Hindlimb muscle (tissue), 1 donor: Measurements from ENCODE around the gene OR51F2. TPM values are rescaled to one million over a fixed set of nuclear protein-coding genes. Genes with fewer than 3 reads are reported as not detected.

Experiments
- polyA plus RNA-seq: library from polyadenylated mRNA; unstranded; fragments of 120-200 nt; gene quantifications from one replicate; pipeline ENCODE4 v1.2.1, GENCODE V29; 2013; ENCODE audit not compliant: insufficient read length

OR51F2 gene
- polyA plus RNA-seq, 1 donor, result not detected

Other genes with a start within 250 kb of the OR51F2 start
- gene OR52I2, start 239.6 kb upstream of the OR51F2 start, polyA plus RNA-seq, result not detected
- not detected for gene OR52I1, start 227.3 kb upstream of the OR51F2 start, polyA plus RNA-seq
- 8.6 TPM for gene TRIM68, start 213.1 kb upstream of the OR51F2 start, polyA plus RNA-seq
- gene OR51D1, start 183.8 kb upstream of the OR51F2 start, polyA plus RNA-seq, result not detected
- 1.7 TPM for gene OR51E1, start 177.3 kb upstream of the OR51F2 start, polyA plus RNA-seq
- 0.76 TPM for gene OR51E2, start 123.5 kb upstream of the OR51F2 start, polyA plus RNA-seq
- not detected for gene MMP26, start 116.5 kb upstream of the OR51F2 start, polyA plus RNA-seq
- not detected for gene OR51F1, start 51.4 kb upstream of the OR51F2 start, polyA plus RNA-seq
- gene OR52R1, start 16.9 kb upstream of the OR51F2 start, polyA plus RNA-seq, result not detected
- not detected for gene OR51S1, start 27.9 kb downstream of the OR51F2 start, polyA plus RNA-seq
- gene OR51T1, start 60.6 kb downstream of the OR51F2 start, polyA plus RNA-seq, result not detected
- not detected for gene OR51A7, start 82.5 kb downstream of the OR51F2 start, polyA plus RNA-seq
- not detected for gene OR51G2, start 98.0 kb downstream of the OR51F2 start, polyA plus RNA-seq
- gene OR51G1, start 103.0 kb downstream of the OR51F2 start, polyA plus RNA-seq, result not detected
- gene OR51A4, start 126.3 kb downstream of the OR51F2 start, polyA plus RNA-seq, result 0.13 TPM
- gene OR51A2, start 134.4 kb downstream of the OR51F2 start, polyA plus RNA-seq, result not detected
- not detected for gene OR51L1, start 173.5 kb downstream of the OR51F2 start, polyA plus RNA-seq
- gene OR52J3, start 225.2 kb downstream of the OR51F2 start, polyA plus RNA-seq, result not detected
- gene OR52E2, start 238.3 kb downstream of the OR51F2 start, polyA plus RNA-seq, result not detected
- gene OR52E1, start 248.3 kb downstream of the OR51F2 start, polyA plus RNA-seq, result not detected